HCT116 (cell line): Measurements from ENCODE around the gene STRIP1. TPM values are rescaled to one million over a fixed set of nuclear protein-coding genes. Genes with fewer than 3 reads are reported as not detected.

Experiments
- ATAC-seq: fragments of 200-7000 bp; cut with Tn5 transposase; 2 replicates; pipeline ENCODE4 v1.9.1; 2020; ENCODE audit warnings: mild to moderate bottlenecking, moderate library complexity
- BruUV-seq: library from RNA; stranded (reverse); fragments of 400-500 nt; replicated peaks from 2 replicates; lab custom pipeline; 2021; lab: Mats Ljungman, UMichigan
- CTCF ChIA-PET: fragments of 300-600 bp; sonication (Branson Sonifier 250); formaldehyde crosslinking; loops from one replicate; lab custom pipeline; 2021; ENCODE audit warnings: antibody characterized with exemption; lab: Charles Lee
- POLR2A ChIA-PET: fragments of 300-600, 350-600 bp; sonication (Branson Sonifier 250); formaldehyde crosslinking; loops from one replicate; lab custom pipeline; 2021; ENCODE audit warnings: antibody characterized with exemption; lab: Charles Lee
- RAD21 ChIA-PET, 2 experiments: fragments of 300-600 bp; sonication (Branson Sonifier 250); formaldehyde crosslinking; loops; one replicate each; lab custom pipeline; 2023; ENCODE audit warnings: low total read pairs in 2 of 2; ENCODE audit not compliant: uncharacterized antibody in 2 of 2, unreplicated experiment in 2 of 2, low non-redundant PET in 1 of 2; lab: Charles Lee
- DNase-seq: peaks from one replicate; pipeline ENCODE4 v3.0.0-alpha.2; 2010; ENCODE audit warnings: low read depth, low spot score
- H2AFZ ChIP-seq: fragments of 200-600 bp; shearing (Covaris generic), sonication (generic); 2 replicates; pipeline ENCODE4 v1.6.1; 2017; ENCODE audit warnings: low read depth, mixed run types, mixed read lengths, antibody characterized with exemption, low read length; ENCODE audit not compliant: poor library complexity, severe bottlenecking
- H3K27ac ChIP-seq: 2 replicates; pipeline ENCODE4 v1.5.1; 2012; ENCODE audit warnings: low read depth, low read length
- H3K27me3 ChIP-seq: fragments of 200-600 bp; sonication (generic); 2 replicates; pipeline ENCODE4 v1.6.1; 2016; ENCODE audit warnings: mixed run types, low read length, mixed read lengths; ENCODE audit not compliant: insufficient read depth
- H3K36me3 ChIP-seq, 2 experiments: fragments of 200-500 bp in 1 of 2; fragments of 200-600 bp in 1 of 2; sonication (Bioruptor generic) in 1 of 2; sonication (generic) in 1 of 2; 2 replicates each; pipeline versions ENCODE4 v1.5.1 to v1.6.1; 2014 to 2016; ENCODE audit warnings: low read length in 2 of 2, inconsistent platforms in 1 of 2, mixed read lengths in 1 of 2, mixed run types in 1 of 2; ENCODE audit not compliant: insufficient read depth in 2 of 2, control insufficient read depth in 1 of 2
- H3K4me1 ChIP-seq, 2 experiments: fragments of 200-600 bp in 1 of 2; sonication (generic) in 1 of 2; 2 replicates each; pipeline versions ENCODE4 v1.5.1 to v1.6.1; 2012 to 2017; ENCODE audit warnings: low read length in 2 of 2, inconsistent platforms in 1 of 2, mild to moderate bottlenecking in 1 of 2, mixed read lengths in 1 of 2, mixed run types in 1 of 2, moderate library complexity in 1 of 2; ENCODE audit not compliant: insufficient read depth in 2 of 2, control insufficient read depth in 1 of 2
- H3K4me2 ChIP-seq: fragments of 200-600 bp; sonication (generic); 2 replicates; pipeline ENCODE4 v1.6.1; 2017; ENCODE audit warnings: mixed run types, low read length, mixed read lengths
- H3K4me3 ChIP-seq, 2 experiments: fragments of 200-600 bp in 1 of 2; sonication (generic) in 1 of 2; replicated peaks in 1 of 2; 2 replicates each; pipeline ENCODE4 v1.5.1; 2011 to 2016; ENCODE audit warnings: low read length in 2 of 2, control low read depth in 1 of 2, low read depth in 1 of 2, mild to moderate bottlenecking in 1 of 2, mixed read lengths in 1 of 2, mixed run types in 1 of 2
- H3K79me2 ChIP-seq: fragments of 200-600 bp; sonication (generic); 2 replicates; pipeline ENCODE4 v1.6.1; 2017; ENCODE audit warnings: mild to moderate bottlenecking, mixed run types, low read length, moderate library complexity, mixed read lengths; ENCODE audit not compliant: insufficient read depth
- H3K9ac ChIP-seq: fragments of 200-600 bp; sonication (generic); 2 replicates; pipeline ENCODE4 v1.6.1; 2016; ENCODE audit warnings: low read length, mixed read lengths
- H3K9me2 ChIP-seq: fragments of 200-600 bp; sonication (generic), shearing (Covaris generic); 2 replicates; pipeline ENCODE4 v1.6.1; 2017; ENCODE audit warnings: mixed run types, mild to moderate bottlenecking, moderate library complexity; ENCODE audit not compliant: insufficient read depth
- H3K9me3 ChIP-seq, 2 experiments: fragments of 200-500 bp in 1 of 2; fragments of 200-600 bp in 1 of 2; sonication (Bioruptor generic) in 1 of 2; sonication (generic) in 1 of 2; 2 replicates each; pipeline ENCODE4 v1.6.1; 2014 to 2017; ENCODE audit warnings: low read length in 2 of 2, mixed read lengths in 2 of 2, inconsistent platforms in 1 of 2, low read depth in 1 of 2, mild to moderate bottlenecking in 1 of 2, mixed run types in 1 of 2, moderate library complexity in 1 of 2; ENCODE audit not compliant: control insufficient read depth in 1 of 2, insufficient read depth in 1 of 2
- H4K20me1 ChIP-seq: fragments of 200-600 bp; sonication (generic), shearing (Covaris generic); 2 replicates; pipeline ENCODE4 v1.6.1; 2017; ENCODE audit warnings: mixed run types, mild to moderate bottlenecking, moderate library complexity; ENCODE audit not compliant: insufficient read depth
- CBX3 ChIP-seq: IDR thresholded peaks from 2 replicates; pipeline ENCODE4 v1.6.1; 2012; ENCODE audit warnings: low read depth
- CTCF ChIP-seq, 3 experiments: fragments of 200-600 bp in 1 of 3; sonication (generic) in 1 of 3; IDR thresholded peaks in 2 of 3; conservative IDR thresholded peaks in 1 of 3; 2 replicates each; pipeline ENCODE4 v1.5.1; 2012 to 2017; ENCODE audit warnings: low read depth in 2 of 3, low read length in 2 of 3, antibody characterized with exemption in 1 of 3, borderline replicate concordance in 1 of 3, control low read depth in 1 of 3, mild to moderate bottlenecking in 1 of 3, mixed read lengths in 1 of 3, mixed run types in 1 of 3, moderate library complexity in 1 of 3; ENCODE audit not compliant: insufficient read depth in 1 of 3
- EZH2 ChIP-seq: fragments of 200-600 bp; sonication (generic); IDR thresholded peaks from 2 replicates; pipeline ENCODE4 v1.6.1; 2017; ENCODE audit warnings: antibody characterized with exemption, mixed run types
- EZH2phosphoT487 ChIP-seq: fragments of 200-600 bp; IDR thresholded peaks from 2 replicates; pipeline ENCODE4 v1.6.1; 2018; ENCODE audit warnings: antibody characterized with exemption, borderline replicate concordance
- FOSL1 ChIP-seq: IDR thresholded peaks from 2 replicates; pipeline ENCODE4 v1.6.1; 2012; ENCODE audit warnings: low read depth
- MAX ChIP-seq: IDR thresholded peaks from 2 replicates; pipeline ENCODE4 v1.6.1; 2012
- POLR2A ChIP-seq: IDR thresholded peaks from 2 replicates; pipeline ENCODE4 v1.7.0; 2011; ENCODE audit warnings: borderline replicate concordance; ENCODE audit not compliant: insufficient read depth, insufficient read length; ENCODE audit errors: extremely low read depth
- POLR2AphosphoS5 ChIP-seq: IDR thresholded peaks from 2 replicates; pipeline ENCODE4 v1.6.1; 2011; ENCODE audit warnings: mild to moderate bottlenecking, low read depth, low read length, moderate library complexity
- SRF ChIP-seq: IDR thresholded peaks from 2 replicates; pipeline ENCODE4 v1.6.1; 2012; ENCODE audit warnings: low read depth
- TCF7L2 ChIP-seq: IDR thresholded peaks from 2 replicates; pipeline ENCODE4 v1.7.0; 2011; ENCODE audit warnings: borderline replicate concordance, inconsistent platforms; ENCODE audit not compliant: insufficient read depth, insufficient read length; ENCODE audit errors: extremely low read depth
- YY1 ChIP-seq: IDR thresholded peaks from 2 replicates; pipeline ENCODE4 v1.6.1; 2011; ENCODE audit warnings: low read length, low read depth, moderate library complexity, mild to moderate bottlenecking; ENCODE audit not compliant: insufficient replicate concordance; ENCODE audit errors: extremely low read depth
- ZFX ChIP-seq: fragments of 450-650 bp; IDR thresholded peaks from 2 replicates; pipeline ENCODE4 v1.6.1; 2017
- ZNF274 ChIP-seq: fragments of 200-500 bp; sonication (Bioruptor generic); IDR thresholded peaks from 2 replicates; pipeline ENCODE4 v1.6.1; 2014; ENCODE audit warnings: mild to moderate bottlenecking, low read depth, low read length, inconsistent platforms
- intact Hi-C: fragments of 100-400 bp; cut with micrococcal nuclease; formaldehyde crosslinking; loops from 2 replicates; pipeline ENCODE4 v1.10.0; 2022
- total RNA-seq: library from RNA; stranded (reverse); gene quantifications from one replicate; pipeline ENCODE4 v1.2.1, GENCODE V29; 2021; ENCODE audit not compliant: unreplicated experiment

The STRIP1 gene
- total RNA-seq, 1 experiment from 2014 or later, result 33.5 TPM

GRCh38 chr1:110081061-110081460 lies 46.6 kb downstream of the STRIP1 start:
- Histone ChIP-seq H3K36me3 (no peaks in the 10 kb centered on the region), H3K4me2 (no peak overlapping the region), H2AFZ (no peak overlapping the region), H3K9ac (no peak overlapping the region), H3K4me1 (no peaks in the 10 kb centered on the region), H3K79me2 (no peaks in the 10 kb centered on the region), H4K20me1 (no peaks in the 10 kb centered on the region), H3K9me2 (no peaks in the 10 kb centered on the region), H3K4me3 (no peak overlapping the region), H3K27me3 (no peaks in the 10 kb centered on the region), H3K9me3 (no peaks in the 10 kb centered on the region), H3K27ac (no peak overlapping the region)
- intact Hi-C loops, result no loop called here
- ChIA-PET CTCF (interaction anchor here (1.3 to 1.4 kb wide), 2 partner anchors 21 to 25 kb away, joined by 5 to 6 read pairs; no protein-coding TSS in a partner anchor), RAD21 (no interaction called here), POLR2A (no interaction called here)
- TF ChIP-seq EZH2, result no peak
- TF ChIP-seq CBX3, result no peak
- no peak for TF ChIP-seq YY1
- no peak for TF ChIP-seq CTCF (IDR thresholded peaks at IDR 0.05 in 2 of 3, conservative IDR thresholded peaks at IDR 0.05 in 1 of 3; ENCODE audit: borderline replicate concordance in 1 of 3, insufficient read depth in 1 of 3, low read depth in 2 of 3, low read length in 2 of 3)
- no peak for TF ChIP-seq SRF
- no peak for TF ChIP-seq POLR2A
- no peak for TF ChIP-seq TCF7L2
- TF ChIP-seq FOSL1, result no peak
- TF ChIP-seq ZFX, result no peak
- no peak for TF ChIP-seq MAX
- no peak for TF ChIP-seq ZNF274
- TF ChIP-seq EZH2phosphoT487, result no peak
- no peak for TF ChIP-seq POLR2AphosphoS5
- no peak for DNase-seq
- ATAC-seq, result no peak
- BruUV-seq, result no TSS peak
